Neural cell (in vitro differentiated cells): ENCODE data around the gene ARID3C. TPM values are rescaled to one million over a fixed set of nuclear protein-coding genes. Genes with fewer than 3 reads are reported as not detected.

Experiments used
- H2AFZ ChIP-seq: fragments of 200-600, 300-800 bp; sonication (generic), shearing (Covaris generic); 2 replicates; pipeline ENCODE4 v1.6.0; 2014; ENCODE audit warnings: low read depth, mild to moderate bottlenecking, antibody characterized with exemption, low read length, moderate library complexity
- H3F3A ChIP-seq: fragments of 200-600 bp; shearing (Covaris generic); 2 replicates; pipeline ENCODE4 v1.6.1; 2016; ENCODE audit warnings: mild to moderate bottlenecking, moderate library complexity, mixed read lengths, antibody characterized with exemption, low read length; ENCODE audit not compliant: insufficient read depth, poor library complexity, severe bottlenecking
- H3K27ac ChIP-seq: fragments of 200-600, 300-800 bp; sonication (generic), shearing (Covaris generic); 2 replicates; pipeline ENCODE4 v1.5.1; 2014; ENCODE audit warnings: mild to moderate bottlenecking, low read length, moderate library complexity
- H3K27me3 ChIP-seq: fragments of 300-800, 200-600 bp; sonication (generic), shearing (Covaris generic); 2 replicates; pipeline ENCODE4 v1.6.0; 2014; ENCODE audit warnings: mild to moderate bottlenecking, low read depth, low read length, moderate library complexity; ENCODE audit not compliant: insufficient read depth
- H3K36me3 ChIP-seq: fragments of 300-800, 200-600 bp; sonication (generic), shearing (Covaris generic); 2 replicates; pipeline ENCODE4 v1.5.1; 2014; ENCODE audit warnings: mild to moderate bottlenecking, antibody characterized with exemption, low read length, moderate library complexity; ENCODE audit not compliant: insufficient read depth
- H3K4me2 ChIP-seq: fragments of 300-800, 200-600 bp; sonication (generic), shearing (Covaris generic); 2 replicates; pipeline ENCODE4 v1.6.0; 2014; ENCODE audit warnings: mild to moderate bottlenecking, low read length
- H3K4me3 ChIP-seq: fragments of 300-800, 200-600 bp; sonication (generic), shearing (Covaris generic); 2 replicates; pipeline ENCODE4 v1.5.1; 2014; ENCODE audit warnings: mild to moderate bottlenecking, low read length, moderate library complexity
- H3K79me2 ChIP-seq: fragments of 200-600 bp; shearing (Covaris generic); replicated peaks from 2 replicates; pipeline ENCODE4 v1.6.0; 2014; ENCODE audit warnings: mild to moderate bottlenecking, low read length, moderate library complexity; ENCODE audit not compliant: insufficient read depth
- H3K9ac ChIP-seq: fragments of 300-800, 200-600 bp; sonication (generic), shearing (Covaris generic); 2 replicates; pipeline ENCODE4 v1.6.1; 2016; ENCODE audit warnings: mild to moderate bottlenecking, low read length, mixed read lengths
- H3K9me2 ChIP-seq: fragments of 200-600 bp; shearing (Covaris generic); 2 replicates; pipeline ENCODE4 v1.6.1; 2016; ENCODE audit warnings: mild to moderate bottlenecking, low read length, mixed read lengths; ENCODE audit not compliant: insufficient read depth
- H3K9me3 ChIP-seq: fragments of 200-600, 300-800 bp; sonication (generic), shearing (Covaris generic); 2 replicates; pipeline ENCODE4 v1.6.1; 2016; ENCODE audit warnings: mild to moderate bottlenecking, mixed run types, low read length, moderate library complexity, mixed read lengths
- H4K20me1 ChIP-seq: fragments of 200-600 bp; shearing (Covaris generic); 2 replicates; pipeline ENCODE4 v1.6.1; 2016; ENCODE audit warnings: mild to moderate bottlenecking, mixed run types; ENCODE audit not compliant: insufficient read depth
- EP300 ChIP-seq: fragments of 450-650 bp; conservative IDR thresholded peaks from 2 replicates; pipeline ENCODE4 v1.6.1; 2014; ENCODE audit warnings: antibody characterized with exemption, mild to moderate bottlenecking, moderate library complexity; ENCODE audit not compliant: poor library complexity, severe bottlenecking
- EZH2 ChIP-seq: fragments of 200-600, 300-800 bp; shearing (Covaris generic), sonication (generic); IDR thresholded peaks from 2 replicates; pipeline ENCODE4 v1.6.1; 2014; ENCODE audit warnings: antibody characterized with exemption, low read length, borderline replicate concordance, mild to moderate bottlenecking; ENCODE audit not compliant: insufficient read depth, poor library complexity, severe bottlenecking
- MXI1 ChIP-seq: fragments of 450-650 bp; conservative IDR thresholded peaks from 2 replicates; pipeline ENCODE4 v1.6.1; 2014; ENCODE audit warnings: antibody characterized with exemption, mild to moderate bottlenecking; ENCODE audit not compliant: poor library complexity, severe bottlenecking
- POLR2AphosphoS5 ChIP-seq: IDR thresholded peaks from 2 replicates; pipeline ENCODE4 v1.6.1; 2012
- RAD21 ChIP-seq: fragments of 450-650 bp; conservative IDR thresholded peaks from 2 replicates; pipeline ENCODE4 v1.6.1; 2014; ENCODE audit warnings: antibody characterized with exemption, mild to moderate bottlenecking, moderate library complexity
- SMC3 ChIP-seq: fragments of 450-650 bp; conservative IDR thresholded peaks from 2 replicates; pipeline ENCODE4 v1.6.1; 2014; ENCODE audit warnings: antibody characterized with exemption, mild to moderate bottlenecking, moderate library complexity; ENCODE audit not compliant: poor library complexity
- TAF1 ChIP-seq: IDR thresholded peaks from 2 replicates; pipeline ENCODE4 v1.6.1; 2012; ENCODE audit warnings: low read depth
- polyA plus RNA-seq: library from polyadenylated mRNA; depleted of rRNA; stranded (reverse); fragments of >200 nt; gene quantifications from 2 replicates; pipeline ENCODE4 v1.2.3, GENCODE V29; 2014
- TF ChIP-seq, protein P1 (sequence below): fragments of 450-650 bp; IDR thresholded peaks from 2 replicates; pipeline ENCODE4 v1.5.1; 2014; ENCODE audit warnings: antibody characterized with exemption, mild to moderate bottlenecking, moderate library complexity; ENCODE audit not compliant: poor library complexity, severe bottlenecking
- TF ChIP-seq, protein P2 (sequence below): IDR thresholded peaks from 2 replicates; pipeline ENCODE4 v1.6.1; 2012; ENCODE audit warnings: borderline replicate concordance

Gene ARID3C
- polyA plus RNA-seq, 1 donor from 2014 or later: 2.8 TPM

DNA sequence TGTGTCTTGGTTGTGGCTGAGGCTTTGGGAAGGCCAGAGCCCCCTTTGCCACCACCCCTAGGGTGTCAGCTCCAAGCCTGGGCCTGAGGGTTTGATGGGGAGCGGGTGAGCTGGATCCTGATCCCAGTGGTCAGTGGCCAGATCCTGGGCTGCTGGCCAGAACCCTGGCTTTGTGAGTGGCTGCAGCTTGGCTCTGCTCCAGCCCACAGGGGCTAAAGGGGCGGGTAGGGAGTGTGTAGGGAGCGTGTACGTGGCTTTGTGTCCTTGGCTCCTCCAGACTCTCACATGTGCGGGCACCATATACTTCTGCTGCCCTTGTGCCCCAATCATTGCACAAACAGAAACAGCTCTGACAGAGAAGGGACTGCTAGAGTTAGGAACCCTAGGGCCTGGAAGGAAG is 21.9 kb upstream of the ARID3C start:
- Histone ChIP-seq H3K79me2 (no peaks in the 10 kb centered on the region), H3K9me2 (no peaks in the 10 kb centered on the region), H3K4me3 (no peak overlapping the region), H3K27me3 (no peaks in the 10 kb centered on the region), H3K9ac (no peak overlapping the region), H3K36me3 (no peaks in the 10 kb centered on the region), H4K20me1 (no peaks in the 10 kb centered on the region), H3K9me3 (no peaks in the 10 kb centered on the region), H3F3A (no peaks in the 10 kb centered on the region), H2AFZ (no peak overlapping the region), H3K4me2 (no peak overlapping the region), H3K27ac (no peak overlapping the region)
- TF ChIP-seq MXI1: no peak
- TF ChIP-seq, protein P1, sequence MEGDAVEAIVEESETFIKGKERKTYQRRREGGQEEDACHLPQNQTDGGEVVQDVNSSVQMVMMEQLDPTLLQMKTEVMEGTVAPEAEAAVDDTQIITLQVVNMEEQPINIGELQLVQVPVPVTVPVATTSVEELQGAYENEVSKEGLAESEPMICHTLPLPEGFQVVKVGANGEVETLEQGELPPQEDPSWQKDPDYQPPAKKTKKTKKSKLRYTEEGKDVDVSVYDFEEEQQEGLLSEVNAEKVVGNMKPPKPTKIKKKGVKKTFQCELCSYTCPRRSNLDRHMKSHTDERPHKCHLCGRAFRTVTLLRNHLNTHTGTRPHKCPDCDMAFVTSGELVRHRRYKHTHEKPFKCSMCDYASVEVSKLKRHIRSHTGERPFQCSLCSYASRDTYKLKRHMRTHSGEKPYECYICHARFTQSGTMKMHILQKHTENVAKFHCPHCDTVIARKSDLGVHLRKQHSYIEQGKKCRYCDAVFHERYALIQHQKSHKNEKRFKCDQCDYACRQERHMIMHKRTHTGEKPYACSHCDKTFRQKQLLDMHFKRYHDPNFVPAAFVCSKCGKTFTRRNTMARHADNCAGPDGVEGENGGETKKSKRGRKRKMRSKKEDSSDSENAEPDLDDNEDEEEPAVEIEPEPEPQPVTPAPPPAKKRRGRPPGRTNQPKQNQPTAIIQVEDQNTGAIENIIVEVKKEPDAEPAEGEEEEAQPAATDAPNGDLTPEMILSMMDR: no peak
- TF ChIP-seq POLR2AphosphoS5: no peak
- TF ChIP-seq, protein P2, sequence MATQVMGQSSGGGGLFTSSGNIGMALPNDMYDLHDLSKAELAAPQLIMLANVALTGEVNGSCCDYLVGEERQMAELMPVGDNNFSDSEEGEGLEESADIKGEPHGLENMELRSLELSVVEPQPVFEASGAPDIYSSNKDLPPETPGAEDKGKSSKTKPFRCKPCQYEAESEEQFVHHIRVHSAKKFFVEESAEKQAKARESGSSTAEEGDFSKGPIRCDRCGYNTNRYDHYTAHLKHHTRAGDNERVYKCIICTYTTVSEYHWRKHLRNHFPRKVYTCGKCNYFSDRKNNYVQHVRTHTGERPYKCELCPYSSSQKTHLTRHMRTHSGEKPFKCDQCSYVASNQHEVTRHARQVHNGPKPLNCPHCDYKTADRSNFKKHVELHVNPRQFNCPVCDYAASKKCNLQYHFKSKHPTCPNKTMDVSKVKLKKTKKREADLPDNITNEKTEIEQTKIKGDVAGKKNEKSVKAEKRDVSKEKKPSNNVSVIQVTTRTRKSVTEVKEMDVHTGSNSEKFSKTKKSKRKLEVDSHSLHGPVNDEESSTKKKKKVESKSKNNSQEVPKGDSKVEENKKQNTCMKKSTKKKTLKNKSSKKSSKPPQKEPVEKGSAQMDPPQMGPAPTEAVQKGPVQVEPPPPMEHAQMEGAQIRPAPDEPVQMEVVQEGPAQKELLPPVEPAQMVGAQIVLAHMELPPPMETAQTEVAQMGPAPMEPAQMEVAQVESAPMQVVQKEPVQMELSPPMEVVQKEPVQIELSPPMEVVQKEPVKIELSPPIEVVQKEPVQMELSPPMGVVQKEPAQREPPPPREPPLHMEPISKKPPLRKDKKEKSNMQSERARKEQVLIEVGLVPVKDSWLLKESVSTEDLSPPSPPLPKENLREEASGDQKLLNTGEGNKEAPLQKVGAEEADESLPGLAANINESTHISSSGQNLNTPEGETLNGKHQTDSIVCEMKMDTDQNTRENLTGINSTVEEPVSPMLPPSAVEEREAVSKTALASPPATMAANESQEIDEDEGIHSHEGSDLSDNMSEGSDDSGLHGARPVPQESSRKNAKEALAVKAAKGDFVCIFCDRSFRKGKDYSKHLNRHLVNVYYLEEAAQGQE: no peak
- no peak for TF ChIP-seq EP300
- TF ChIP-seq RAD21: no peak
- no peak for TF ChIP-seq TAF1
- TF ChIP-seq SMC3: no peak
- TF ChIP-seq EZH2: no peak

DNA sequence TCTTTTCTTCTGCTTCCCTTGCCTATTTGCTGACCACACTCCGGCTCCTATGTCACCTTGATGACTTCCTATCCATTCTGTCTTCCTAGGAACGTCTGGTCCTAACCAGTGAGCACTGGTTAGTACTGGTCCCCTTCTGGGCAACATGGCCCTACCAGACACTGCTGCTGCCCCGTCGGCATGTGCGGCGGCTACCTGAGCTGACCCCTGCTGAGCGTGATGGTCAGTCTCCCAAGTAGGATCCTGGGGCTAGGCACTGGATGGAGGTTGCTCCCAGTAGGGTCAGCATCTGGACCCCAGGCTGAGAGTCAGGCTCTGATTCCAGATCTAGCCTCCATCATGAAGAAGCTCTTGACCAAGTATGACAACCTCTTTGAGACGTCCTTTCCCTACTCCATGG is 19.8 kb upstream of the ARID3C start:
- Histone ChIP-seq H3K9me3 (no peaks in the 10 kb centered on the region), H4K20me1 (no peaks in the 10 kb centered on the region), H3K27me3 (no peaks in the 10 kb centered on the region), H3K36me3 (no peaks in the 10 kb centered on the region), H3K4me2 (no peak overlapping the region), H3K9me2 (no peaks in the 10 kb centered on the region), H3K27ac (no peak overlapping the region), H3K4me3 (no peak overlapping the region), H3F3A (no peaks in the 10 kb centered on the region), H3K9ac (no peak overlapping the region), H3K79me2 (no peaks in the 10 kb centered on the region), H2AFZ (no peak overlapping the region)
- TF ChIP-seq EP300 (no peak), SMC3 (no peak), POLR2AphosphoS5 (no peak), MXI1 (no peak), TAF1 (no peak), RAD21 (no peak), EZH2 (no peak)
- TF ChIP-seq, protein P2: no peak
- TF ChIP-seq, protein P1: no peak
